Loucy (cell line): Measurements from ENCODE around the gene LACC1.

Experiments used
- EZH2phosphoT487 ChIP-seq: fragments of 200-600 bp; IDR thresholded peaks from 2 replicates; pipeline ENCODE4 v1.6.1; 2018; ENCODE audit warnings: antibody characterized with exemption, mild to moderate bottlenecking, moderate library complexity, borderline replicate concordance
- TF ChIP-seq, protein P1 (sequence below): fragments of 200-600 bp; sonication (generic); conservative IDR thresholded peaks from 2 replicates; pipeline ENCODE4 v1.5.1; 2014; ENCODE audit warnings: mild to moderate bottlenecking, antibody characterized with exemption, low read length

- TF ChIP-seq, protein P1, sequence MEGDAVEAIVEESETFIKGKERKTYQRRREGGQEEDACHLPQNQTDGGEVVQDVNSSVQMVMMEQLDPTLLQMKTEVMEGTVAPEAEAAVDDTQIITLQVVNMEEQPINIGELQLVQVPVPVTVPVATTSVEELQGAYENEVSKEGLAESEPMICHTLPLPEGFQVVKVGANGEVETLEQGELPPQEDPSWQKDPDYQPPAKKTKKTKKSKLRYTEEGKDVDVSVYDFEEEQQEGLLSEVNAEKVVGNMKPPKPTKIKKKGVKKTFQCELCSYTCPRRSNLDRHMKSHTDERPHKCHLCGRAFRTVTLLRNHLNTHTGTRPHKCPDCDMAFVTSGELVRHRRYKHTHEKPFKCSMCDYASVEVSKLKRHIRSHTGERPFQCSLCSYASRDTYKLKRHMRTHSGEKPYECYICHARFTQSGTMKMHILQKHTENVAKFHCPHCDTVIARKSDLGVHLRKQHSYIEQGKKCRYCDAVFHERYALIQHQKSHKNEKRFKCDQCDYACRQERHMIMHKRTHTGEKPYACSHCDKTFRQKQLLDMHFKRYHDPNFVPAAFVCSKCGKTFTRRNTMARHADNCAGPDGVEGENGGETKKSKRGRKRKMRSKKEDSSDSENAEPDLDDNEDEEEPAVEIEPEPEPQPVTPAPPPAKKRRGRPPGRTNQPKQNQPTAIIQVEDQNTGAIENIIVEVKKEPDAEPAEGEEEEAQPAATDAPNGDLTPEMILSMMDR = no peak
- no peak for TF ChIP-seq EZH2phosphoT487
Observed at GRCh38 chr13:43872181-43872580, 7.5 kb upstream of the LACC1 start.
